GM13976 (cell line): ENCODE data around the gene WDR76.
A peak's percentile ranks its signal among the peaks of the same experiment; 100 is the strongest.
"Not testable (repeated sequence)": the region's sequence is repeated elsewhere in the genome, so short reads cannot be mapped to it uniquely, and the experiment has no call there.

Experiments
- DNase-seq: peaks from one replicate; pipeline ENCODE4 v3.0.0; 2012; ENCODE audit warnings: low spot score
- CTCF ChIP-seq: IDR thresholded peaks from 2 replicates; pipeline ENCODE4 v1.5.1; 2012; ENCODE audit warnings: borderline replicate concordance, mild to moderate bottlenecking; ENCODE audit not compliant: insufficient read depth; ENCODE audit errors: extremely low read depth, missing control alignments, control extremely low read depth
- in situ Hi-C: fragments of 300-500 bp; cut with MboI; formaldehyde crosslinking; loops from one replicate; pipeline ENCODE4 v1.12.0; 2022; ENCODE audit warnings: low sequenced_read_pairs, mixed read lengths, inconsistent platforms; ENCODE audit not compliant: unreplicated experiment

WDR76 gene

GRCh38 chr15:43799945-43800285 is 26.9 kb upstream of the WDR76 start, which contains the start of gene SERINC4:
TSS of gene SERINC4 (minus strand) at chr15:43800220. CDS start at chr15:43799986, 234 bp downstream.
- no peak for DNase-seq
- in situ Hi-C loops = no loop called here
- no peak for TF ChIP-seq CTCF

- peak; percentile 89 for DNase-seq
- in situ Hi-C loops = no loop called here
- no peak for TF ChIP-seq CTCF
These were observed 26.3 kb upstream of the WDR76 start, which contains the start of gene HYPK for GRCh38 chr15:43800286-43801141. TSS of gene HYPK (plus strand) at chr15:43800599. CDS start at chr15:43800623, 24 bp downstream.

GRCh38 chr15:43802676-43803075 is 24.1 kb upstream of the WDR76 start:
- DNase-seq, in situ Hi-C loops: not testable (repeated sequence)

GRCh38 chr15:43808435-43808950 is 18.3 kb upstream of the WDR76 start:
- DNase-seq = no peak
- in situ Hi-C loops = no loop called here
- no peak for TF ChIP-seq CTCF

- TF ChIP-seq CTCF = no peak
- in situ Hi-C loops = no loop called here
- DNase-seq = peak; percentile 65
These were observed 17.7 kb upstream of the WDR76 start for GRCh38 chr15:43808960-43809678.

- in situ Hi-C loops, DNase-seq: not testable (repeated sequence)
These were observed 11.7 kb upstream of the WDR76 start for GRCh38 chr15:43815064-43815463.

GRCh38 chr15:43821505-43821904 is 5.3 kb upstream of the WDR76 start:
- in situ Hi-C loops = no loop called here
- TF ChIP-seq CTCF = no peak
- no peak for DNase-seq
